GM21381 (cell line): ENCODE results near the gene ACY1.

Experiments used
- ATAC-seq: cut with Tn5 transposase; IDR thresholded peaks from one replicate; pipeline ENCODE4 v1.9.1; 2021; ENCODE audit warnings: mild to moderate bottlenecking, moderate library complexity; ENCODE audit not compliant: unreplicated experiment

ACY1 gene

DNA sequence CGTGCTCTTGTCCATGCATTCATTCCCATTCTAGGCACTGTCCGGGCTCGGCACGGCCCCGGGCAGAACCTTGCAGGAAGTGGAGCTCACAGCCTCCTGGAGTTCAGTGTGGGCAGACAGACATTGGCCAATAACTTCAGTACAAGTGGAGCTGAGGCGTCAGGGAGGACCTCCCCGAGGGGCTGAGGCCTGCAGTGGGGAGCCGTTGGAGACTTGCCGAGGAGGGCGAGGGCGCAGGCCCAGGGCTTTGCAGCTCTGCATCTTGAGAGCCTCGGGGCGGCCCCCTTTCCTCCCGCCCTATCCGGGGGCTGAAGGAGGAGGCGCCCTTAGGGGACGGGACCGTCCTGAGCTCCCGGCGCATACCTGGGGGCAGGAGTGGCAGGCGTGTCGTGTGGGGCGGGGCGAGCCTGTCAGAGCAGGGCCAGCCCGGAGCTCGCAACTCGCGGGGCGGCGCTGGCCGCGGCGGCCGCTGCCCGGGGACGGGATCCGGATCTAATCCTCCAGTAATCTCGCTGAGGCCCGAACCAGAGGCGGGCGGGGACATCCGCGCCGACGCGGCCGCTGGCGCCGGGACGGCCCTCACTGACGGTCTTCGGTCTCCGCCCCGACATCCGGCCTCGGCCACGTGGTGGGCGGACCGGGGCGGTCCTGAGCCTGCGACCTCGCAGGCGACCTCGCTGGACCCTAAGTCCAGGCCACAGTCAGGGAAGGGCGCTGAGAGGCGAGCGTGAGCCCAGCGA, at the start of gene ACY1:
TSS of gene ACY1 (plus strand) at position 698 of the 740 bp plus-strand sequence. CDS start 530 bp downstream, outside the sequence.
- ATAC-seq, result peak; percentile 68

- ATAC-seq, result no peak
Observed at GRCh38 chr3:51934139-51934850, 49.0 kb upstream of the ACY1 start.

GRCh38 chr3:51934991-51935885, 48.1 kb upstream of the ACY1 start:
- no peak for ATAC-seq

DNA sequence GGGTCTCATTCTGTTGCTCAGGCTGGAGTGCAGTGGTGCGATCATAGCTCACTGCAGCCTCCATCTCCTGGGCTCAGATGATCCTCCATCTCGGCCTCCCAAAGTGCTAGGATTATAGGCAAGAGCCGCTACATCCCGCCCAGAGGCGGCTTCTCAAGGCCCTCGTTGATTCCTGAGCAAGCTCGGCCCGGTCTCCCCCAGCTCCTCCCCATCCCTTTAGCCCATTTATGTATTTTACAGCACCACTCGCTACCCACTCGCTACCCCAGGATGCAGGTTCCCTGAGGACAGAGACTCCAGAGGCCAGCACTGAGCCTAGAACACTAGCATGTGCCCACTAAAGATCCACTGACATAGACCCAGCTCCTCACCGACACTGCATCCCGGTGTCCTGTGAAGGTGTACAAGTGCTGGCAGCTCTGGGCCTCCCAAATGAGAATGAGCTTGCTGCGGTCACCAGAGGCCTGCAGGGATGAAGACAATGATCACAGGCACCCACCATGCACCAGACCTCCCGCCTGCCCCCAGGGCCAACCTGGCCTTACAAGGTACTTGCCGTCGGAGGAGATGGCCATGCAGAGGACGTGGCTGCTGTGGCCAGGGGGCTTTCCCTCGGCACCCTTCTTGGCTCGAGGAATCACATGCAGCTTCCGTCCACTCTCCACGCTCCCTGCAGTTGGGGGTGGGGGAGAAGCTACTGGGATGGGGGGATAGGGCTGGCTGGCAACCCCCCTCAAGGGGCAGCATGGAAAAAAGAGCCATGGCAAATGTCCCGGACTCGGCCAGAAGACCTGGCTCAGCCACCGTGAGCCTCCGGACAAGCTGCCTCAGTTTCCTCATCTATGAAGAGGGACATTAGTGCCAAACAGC, 47.2 kb upstream of the ACY1 start:
- no peak for ATAC-seq

DNA sequence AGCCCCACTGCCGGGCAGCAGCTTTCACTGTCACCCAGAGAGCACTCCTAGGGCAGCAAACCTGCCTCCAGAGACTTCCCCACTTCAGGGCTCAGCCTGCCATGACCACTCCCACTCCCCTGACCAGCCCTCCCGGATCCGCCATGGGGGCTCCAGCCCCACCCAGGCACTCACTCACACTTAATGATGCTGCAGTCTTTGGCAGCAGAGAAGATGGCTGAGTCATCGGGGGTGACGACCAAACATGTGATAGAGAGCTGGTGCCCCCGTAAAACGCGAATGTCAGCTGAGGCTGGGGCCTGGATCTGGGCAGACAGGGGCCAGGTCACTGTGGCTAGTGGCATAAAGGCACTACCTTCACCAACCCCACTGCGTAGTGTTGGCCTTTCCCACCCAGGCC, 46.3 kb upstream of the ACY1 start:
- no peak for ATAC-seq

DNA sequence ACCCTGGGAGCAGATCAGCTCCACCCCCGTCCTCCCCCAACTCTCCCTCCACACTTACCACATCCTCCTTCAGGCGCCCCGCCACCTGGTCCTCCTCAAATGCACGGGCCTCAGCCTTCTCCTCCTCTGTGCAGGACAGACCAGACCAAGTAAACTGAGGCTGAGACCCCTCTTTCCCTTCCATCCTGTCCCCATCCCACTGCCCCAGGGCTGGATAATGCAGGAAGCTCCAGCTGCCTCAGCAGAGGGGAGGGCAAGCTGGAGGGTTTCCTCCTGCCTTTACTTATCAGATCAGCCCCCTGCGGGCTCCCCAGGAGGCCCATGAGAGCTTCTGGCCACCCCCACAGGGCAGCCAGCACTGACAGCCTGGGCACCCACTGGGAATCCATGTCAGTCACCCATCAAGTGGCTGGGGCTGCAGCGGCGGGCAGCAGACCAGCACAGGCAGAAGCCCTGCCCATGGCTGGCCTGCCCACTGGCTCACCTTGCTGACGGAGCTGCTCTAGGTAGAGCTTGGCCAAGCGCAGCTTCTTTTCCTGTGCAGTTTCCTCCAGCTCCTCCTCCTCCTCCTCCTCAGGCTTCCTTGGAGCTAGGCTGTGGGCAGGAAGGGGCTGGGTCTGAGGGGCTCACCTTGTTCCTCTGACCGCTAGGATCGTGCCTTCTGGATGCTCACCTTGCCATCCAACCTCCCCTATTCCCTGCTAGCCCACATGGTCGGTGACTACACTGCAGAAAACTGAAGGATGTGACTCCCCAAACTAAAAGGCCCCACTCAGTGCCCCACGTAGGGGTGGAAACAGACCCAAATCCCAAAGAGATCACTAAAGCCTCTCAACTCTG, 45.5 kb upstream of the ACY1 start:
- no peak for ATAC-seq

GRCh38 chr3:51938780-51939425, 44.4 kb upstream of the ACY1 start:
- ATAC-seq, result no peak

- ATAC-seq, result no peak
Observed at GRCh38 chr3:51940648-51941462, 42.5 kb upstream of the ACY1 start.

GRCh38 chr3:51941463-51941797, 41.9 kb upstream of the ACY1 start:
- ATAC-seq, result no peak

- ATAC-seq, result peak; percentile 91
Observed at GRCh38 chr3:51941798-51942602, 41.3 kb upstream of the ACY1 start, which contains the start of the genes PARP3 and RRP9. TSS of gene PARP3 (plus strand) at chr3:51942363. CDS start at chr3:51943356, 993 bp downstream. TSS of gene RRP9 (minus strand) at chr3:51941904. CDS start at chr3:51941867, 37 bp downstream.

DNA sequence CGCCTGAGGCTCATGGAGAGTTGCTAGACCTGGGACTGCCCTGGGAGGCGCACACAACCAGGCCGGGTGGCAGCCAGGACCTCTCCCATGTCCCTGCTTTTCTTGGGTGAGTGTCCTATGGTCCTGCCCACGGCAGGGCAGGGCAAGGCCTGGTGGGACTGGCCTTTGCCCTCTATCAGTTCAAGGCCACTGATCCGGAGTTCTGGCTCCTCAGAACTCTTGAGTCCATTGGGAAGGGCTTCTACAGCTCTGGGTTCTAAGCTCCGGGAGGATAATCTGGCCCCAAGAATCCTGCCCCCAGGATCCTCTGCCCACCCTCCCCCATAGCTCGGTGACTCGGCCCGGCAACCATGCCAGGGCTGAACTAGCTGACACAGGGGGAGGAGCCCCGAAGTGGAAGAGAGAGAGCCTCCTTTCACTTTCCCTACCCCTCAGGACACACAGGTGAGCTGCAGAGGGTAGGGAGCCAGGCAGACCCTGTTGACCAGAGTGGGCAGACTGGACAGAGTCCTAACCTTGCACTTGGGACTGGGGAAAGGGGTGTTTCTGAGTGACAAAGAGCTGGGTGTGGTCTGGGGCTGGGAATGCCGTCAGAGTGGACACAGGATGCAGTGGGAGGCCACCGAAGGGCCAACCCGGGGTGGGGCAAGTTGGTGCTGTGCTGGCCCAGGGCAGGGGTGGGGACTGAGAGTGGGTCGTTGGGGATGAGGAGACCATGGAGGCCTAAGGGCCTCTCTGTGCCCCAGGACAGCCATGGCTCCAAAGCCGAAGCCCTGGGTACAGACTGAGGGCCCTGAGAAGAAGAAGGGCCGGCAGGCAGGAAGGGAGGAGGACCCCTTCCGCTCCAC, 40.5 kb upstream of the ACY1 start:
- peak; percentile 24 for ATAC-seq

DNA sequence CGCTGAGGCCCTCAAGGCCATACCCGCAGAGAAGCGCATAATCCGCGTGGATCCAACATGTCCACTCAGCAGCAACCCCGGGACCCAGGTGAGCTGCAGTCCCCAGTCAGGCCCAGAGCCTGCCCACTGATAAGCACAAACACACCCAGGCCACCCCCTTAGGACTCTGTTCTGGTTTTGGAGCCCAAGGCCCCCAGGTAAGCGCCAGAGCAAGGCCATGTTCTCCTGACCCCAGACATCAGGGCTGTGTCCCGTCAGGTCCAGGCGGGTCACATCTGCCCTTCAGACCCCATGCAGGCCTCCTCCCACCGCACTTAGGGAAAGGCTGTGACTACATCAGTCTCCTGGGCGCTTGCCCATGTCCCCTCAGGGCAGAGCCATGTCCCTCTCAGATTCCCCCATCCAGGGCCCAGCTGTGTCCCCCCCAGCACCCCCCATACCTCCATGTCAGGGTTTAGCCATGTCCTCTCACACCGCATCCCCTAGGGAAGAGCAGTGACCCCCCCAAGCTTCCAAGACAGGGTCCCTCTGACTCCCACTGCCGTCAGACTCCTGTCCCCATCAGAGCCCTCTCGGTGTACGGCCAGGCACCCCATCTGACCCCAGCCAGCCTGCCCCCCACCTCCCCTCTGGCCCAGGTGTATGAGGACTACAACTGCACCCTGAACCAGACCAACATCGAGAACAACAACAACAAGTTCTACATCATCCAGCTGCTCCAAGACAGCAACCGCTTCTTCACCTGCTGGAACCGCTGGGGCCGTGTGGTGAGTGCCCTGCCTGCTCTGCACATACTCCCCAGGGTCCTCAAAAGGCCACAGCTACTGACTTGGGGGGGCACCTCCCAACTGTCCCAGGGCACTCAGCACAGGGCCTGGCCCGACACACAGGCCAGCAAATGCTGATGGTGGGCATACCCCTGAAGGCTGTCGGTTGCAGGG, 39.6 kb upstream of the ACY1 start:
- no peak for ATAC-seq

GRCh38 chr3:51944451-51945021, 38.8 kb upstream of the ACY1 start:
- ATAC-seq, result no peak

GRCh38 chr3:51945031-51945840, 38.1 kb upstream of the ACY1 start:
- no peak for ATAC-seq
